HepG2 (cell line): ENCODE results near the gene FOXD4L6. TPM values are rescaled to one million over a fixed set of nuclear protein-coding genes. Genes with fewer than 3 reads are reported as not detected.
"Not testable (repeated sequence)": the region's sequence is repeated elsewhere in the genome, so short reads cannot be mapped to it uniquely, and the experiment has no call there.

ENCODE experiments used
- ATAC-seq: fragments of 200-7000 bp; cut with Tn5 transposase; 3 replicates; pipeline ENCODE4 v1.9.1; 2020; ENCODE audit warnings: mild to moderate bottlenecking, moderate library complexity
- BruUV-seq: library from RNA; stranded (reverse); fragments of 400-500 nt; replicated peaks from 2 replicates; lab custom pipeline; 2021; lab: Mats Ljungman, UMichigan
- CTCF ChIA-PET: fragments of 300-600 bp; formaldehyde crosslinking; extraction: SDS; loops from one replicate; lab custom pipeline; 2021; ENCODE audit warnings: low total read pairs, inconsistent platforms, low intra/inter-chr PET ratio; lab: Yijun Ruan, JAX
- POLR2A ChIA-PET: fragments of 350-600 bp; sonication (Branson Sonifier 250); formaldehyde crosslinking; loops from one replicate; lab custom pipeline; 2020; ENCODE audit warnings: antibody characterized with exemption, inconsistent platforms; lab: Yijun Ruan, JAX
- DNase-seq: peaks from one replicate; pipeline ENCODE4 v3.0.0-alpha.2; 2015; ENCODE audit warnings: low spot score
- FAIRE-seq: peaks from 3 replicates; lab custom pipeline; 2011; peaks lifted over from hg19 to GRCh38; lab: Jason Lieb, UNC
- H2AFZ ChIP-seq: one replicate; pipeline ENCODE4 v1.6.1; 2011; ENCODE audit warnings: low read length, inconsistent platforms
- H3K27ac ChIP-seq: fragments of 300-600 bp; 3 replicates; pipeline ENCODE4 v1.8.0; 2011; ENCODE audit warnings: mixed run types, mild to moderate bottlenecking, mixed read lengths, low read length, inconsistent platforms; ENCODE audit not compliant: insufficient read depth; ENCODE audit errors: extremely low read length
- H3K27me3 ChIP-seq, 2 experiments: fragments of 200-600 bp in 1 of 2; 2 replicates in 1 of 2; 3 replicates in 1 of 2; pipeline versions ENCODE4 v1.6.0 to v1.8.0; 2011; ENCODE audit warnings: low read length in 2 of 2, mild to moderate bottlenecking in 2 of 2, moderate library complexity in 2 of 2, inconsistent platforms in 1 of 2; ENCODE audit not compliant: insufficient read depth in 2 of 2, control insufficient read depth in 1 of 2
- H3K36me3 ChIP-seq, 2 experiments: fragments of 200-600 bp in 1 of 2; replicated peaks in 1 of 2; 2 replicates in 1 of 2; 3 replicates in 1 of 2; pipeline versions ENCODE4 v1.5.1 to v1.8.0; 2011; ENCODE audit warnings: low read length in 2 of 2, inconsistent platforms in 1 of 2; ENCODE audit not compliant: insufficient read depth in 2 of 2, control insufficient read depth in 1 of 2
- H3K4me1 ChIP-seq: 2 replicates; pipeline ENCODE4 v1.5.1; 2012; ENCODE audit warnings: low read length, inconsistent platforms; ENCODE audit not compliant: insufficient read depth
- H3K4me2 ChIP-seq: 2 replicates; pipeline ENCODE4 v1.6.0; 2011; ENCODE audit warnings: low read depth, low read length, inconsistent platforms
- H3K4me3 ChIP-seq, 3 experiments: fragments of 200-600 bp in 1 of 3; sonication (generic), shearing (Covaris generic) in 1 of 3; replicated peaks in 1 of 3; 2 replicates each; pipeline ENCODE4 v1.5.1; 2011 to 2016; ENCODE audit warnings: low read length in 3 of 3, inconsistent platforms in 2 of 3, low read depth in 2 of 3, mild to moderate bottlenecking in 2 of 3, control low read depth in 1 of 3, mixed read lengths in 1 of 3; ENCODE audit not compliant: insufficient read depth in 1 of 3
- H3K79me2 ChIP-seq: one replicate; pipeline ENCODE4 v1.6.1; 2011; ENCODE audit warnings: low read length, inconsistent platforms; ENCODE audit not compliant: insufficient read depth
- H3K9ac ChIP-seq: 2 replicates; pipeline ENCODE4 v1.6.0; 2011; ENCODE audit warnings: mild to moderate bottlenecking, low read depth, low read length, inconsistent platforms; ENCODE audit not compliant: insufficient read depth
- H3K9me3 ChIP-seq: 2 replicates; pipeline ENCODE4 v1.5.1; 2012; ENCODE audit warnings: mild to moderate bottlenecking, low read length
- H4K20me1 ChIP-seq: 2 replicates; pipeline ENCODE4 v1.6.0; 2011; ENCODE audit warnings: inconsistent platforms, mild to moderate bottlenecking, low read length, moderate library complexity; ENCODE audit not compliant: insufficient read depth
- BCL6 ChIP-seq: IDR thresholded peaks from 2 replicates; pipeline ENCODE4 v1.6.1; 2016; ENCODE audit warnings: missing genetic modification reagents, missing compliant biosample characterization
- HNF4A ChIP-seq: sonication (generic); formaldehyde crosslinking; IDR thresholded peaks from 2 replicates; pipeline ENCODE4 v1.4.0; 2020; ENCODE audit warnings: missing genetic modification reagents
- WGBS: methylation state at CpG from one replicate; pipeline ENCODE4 v1.1.6; 2017; ENCODE audit warnings: low lambda C conversion rate; 5-methylcytosine and 5-hydroxymethylcytosine counted together
- in situ Hi-C: cut with HindIII; loops from 2 replicates; pipeline ENCODE4 v1.10.0; 2017; ENCODE audit warnings: low pct_unique_long_range_greater_than_20kb; ENCODE audit not compliant: extremely low pct_ligation_motif_present
- intact Hi-C: fragments of 100-400 bp; cut with micrococcal nuclease; formaldehyde crosslinking; loops from one replicate; pipeline ENCODE4 v1.10.0; 2022; ENCODE audit not compliant: unreplicated experiment
- polyA plus RNA-seq, 8 experiments: library from polyadenylated mRNA; depleted of rRNA in 3 of 8; stranded (reverse) in 7 of 8; unstranded in 1 of 8; fragments of >200 nt; fragmentation: Illumina TruSeq in 4 of 8; extraction: Trizol in 4 of 8; gene quantifications; 2 replicates each; pipeline versions ENCODE4 v1.2.1 to v1.2.3, GENCODE V29; 2011 to 2016; ENCODE audit warnings: low read depth in 4 of 8, missing spikeins in 1 of 8, mixed read lengths in 1 of 8; ENCODE audit not compliant: insufficient read depth in 1 of 8
- total RNA-seq, 5 experiments: library from RNA; depleted of rRNA; stranded (reverse); fragments of >200 nt; fragmentation: Illumina TruSeq; extraction: Trizol; gene quantifications; 2 replicates each; pipeline ENCODE4 v1.2.3, GENCODE V29; 2016; ENCODE audit warnings: low read depth in 1 of 5

The FOXD4L6 gene
- total and polyA plus RNA-seq, 2 of the 13 experiments (the other 11 are each of a cell fraction or from before 2014, with no cell fraction given) = 0.11 TPM; not detected in 1

- BruUV-seq, CTCF ChIA-PET, H3K36me3 ChIP-seq, FAIRE-seq, intact Hi-C loops, DNase-seq, H3K27ac ChIP-seq, H4K20me1 ChIP-seq, ATAC-seq, H3K4me1 ChIP-seq, H3K4me2 ChIP-seq, H3K4me3 ChIP-seq, H2AFZ ChIP-seq, H3K79me2 ChIP-seq, H3K9me3 ChIP-seq, H3K9ac ChIP-seq, H3K27me3 ChIP-seq, in situ Hi-C loops, POLR2A ChIA-PET: not testable (repeated sequence)
- TF ChIP-seq BCL6 (CRISPR knock-in tag) (peak; percentile 64), HNF4A (CRISPR knock-in tag) (peak; percentile 58)
- WGBS = 63% methylated on average over 2 of the region's 2 CpGs
Observed at GRCh38 chr9:41141878-41142277, 13.4 kb upstream of the FOXD4L6 start.

- H3K36me3 ChIP-seq, H3K27ac ChIP-seq, H4K20me1 ChIP-seq, DNase-seq, H2AFZ ChIP-seq, intact Hi-C loops, ATAC-seq, H3K9ac ChIP-seq, in situ Hi-C loops, POLR2A ChIA-PET, H3K4me3 ChIP-seq, BruUV-seq, H3K27me3 ChIP-seq, CTCF ChIA-PET, FAIRE-seq, H3K4me2 ChIP-seq, H3K4me1 ChIP-seq, H3K79me2 ChIP-seq, H3K9me3 ChIP-seq: not testable (repeated sequence)
- WGBS = 89% methylated on average over 10 of the region's 45 CpGs
Observed at GRCh38 chr9:41126746-41127446, 1.6 kb downstream of the FOXD4L6 start.

- CTCF ChIA-PET, H3K4me1 ChIP-seq, H3K79me2 ChIP-seq, ATAC-seq, DNase-seq, H3K4me2 ChIP-seq, POLR2A ChIA-PET, intact Hi-C loops, H4K20me1 ChIP-seq, H3K4me3 ChIP-seq, H3K27me3 ChIP-seq, in situ Hi-C loops, BruUV-seq, H2AFZ ChIP-seq, FAIRE-seq, H3K36me3 ChIP-seq, H3K9ac ChIP-seq, H3K27ac ChIP-seq, H3K9me3 ChIP-seq: not testable (repeated sequence)
- 92% methylated on average over 3 of the region's 3 CpGs for WGBS
Observed at GRCh38 chr9:41125936-41126335, 2.5 kb downstream of the FOXD4L6 start.

GRCh38 chr9:41125109-41125658 is 3.3 kb downstream of the FOXD4L6 start:
- CTCF ChIA-PET, DNase-seq, H3K27ac ChIP-seq, BruUV-seq, POLR2A ChIA-PET, FAIRE-seq, H3K4me2 ChIP-seq, intact Hi-C loops, H3K4me1 ChIP-seq, H2AFZ ChIP-seq, H3K27me3 ChIP-seq, H4K20me1 ChIP-seq, H3K79me2 ChIP-seq, H3K4me3 ChIP-seq, H3K9ac ChIP-seq, in situ Hi-C loops, H3K9me3 ChIP-seq, H3K36me3 ChIP-seq: not testable (repeated sequence)
- ATAC-seq = peak; percentile 76
- WGBS = no CpG with 5 or more reads among the region's 21 CpGs
